Measurements from ENCODE around the gene MADD.

- no peak for TF ChIP-seq CTCF (IDR thresholded peaks at IDR 0.05)
- TF ChIP-seq POLR2AphosphoS5 (IDR thresholded peaks at IDR 0.05) = no peak
These were observed 63.0 kb downstream of the MADD start for GRCh38 chr11:47332791-47333525.
